ENCODE measurements around the gene NUAK2.

GRCh38 chr1:205258261-205258691 lies 63.3 kb downstream of the NUAK2 start:
- TF ChIP-seq SUZ12 (IDR thresholded peaks at IDR 0.05; ENCODE audit: extremely low read depth, insufficient read depth, insufficient read length): no peak
- no peak for TF ChIP-seq ZNF274 (IDR thresholded peaks at IDR 0.05; ENCODE audit: low read depth, low read length)

Measured in NT2/D1 (cell line).